ENCODE results near the gene MBOAT7. TPM values are rescaled to one million over a fixed set of nuclear protein-coding genes. Genes with fewer than 3 reads are reported as not detected.

Gene MBOAT7
- total RNA-seq, 2 donors from 2014 or later = 56.8 to 97.2 TPM

DNA sequence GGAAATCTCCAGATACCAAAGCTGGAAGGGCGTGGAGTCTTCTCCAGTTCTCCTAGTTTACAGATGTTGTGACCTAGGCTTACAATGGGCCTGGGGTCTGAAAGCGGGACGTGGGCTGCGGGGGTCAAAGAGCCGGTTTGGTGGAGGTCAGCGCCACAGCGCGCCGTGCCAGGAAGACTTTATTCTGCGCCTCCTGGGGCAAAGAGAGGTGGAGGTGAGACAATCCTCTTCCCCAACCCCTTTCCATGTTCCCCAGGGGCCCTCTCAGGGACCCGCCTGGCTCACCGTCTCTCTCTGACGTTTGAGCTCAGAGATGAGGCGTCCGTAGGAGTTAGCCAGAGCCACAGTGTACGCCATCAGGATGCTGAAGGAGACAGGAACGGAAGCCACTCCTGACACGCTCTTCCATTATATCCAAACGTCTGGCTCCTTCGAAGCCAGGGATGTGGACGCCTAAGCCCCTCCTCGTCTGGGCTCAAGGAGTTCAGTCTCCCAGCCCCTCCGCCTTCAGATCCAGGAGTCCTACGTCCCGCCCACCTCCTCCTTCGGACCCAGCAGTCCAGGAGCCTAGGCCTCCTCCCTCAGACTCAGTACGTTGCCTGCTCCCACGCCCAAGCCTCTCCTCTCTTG is 29.1 kb downstream of the MBOAT7 start:
- Mint-ChIP-seq H3K9me3 (no peaks in the 10 kb centered on the region), H3K27ac (peak overlapping the region; percentile 93 to 99), H3K36me3 (peaks cover 9 to 10% of the 10 kb centered on the region in 2 donors)
- DNase-seq (ENCODE audit: low spot score in 2 of 2) (no peak), ATAC-seq (no peak)

- DNase-seq (ENCODE audit: low spot score in 2 of 2) (peak; percentile 96 to 99), ATAC-seq (peak; percentile 92 to 94)
- Mint-ChIP-seq H3K27ac (peak within 1 kb of the TSS; percentile 93 to 99), H3K9me3 (no peaks in the 10 kb centered on the region), H3K36me3 (peaks cover 12 to 15% of the 10 kb centered on the region in 2 donors)
These were observed 29.8 kb downstream of the MBOAT7 start, which contains the start of gene LENG1 for GRCh38 chr19:54159352-54160181. LENG1 (minus strand) TSS chr19:54159721; CDS start chr19:54159695, 26 bp downstream.

GRCh38 chr19:54158812-54159351 is 30.5 kb downstream of the MBOAT7 start:
- Mint-ChIP-seq H3K9me3 (no peaks in the 10 kb centered on the region), H3K36me3 (peaks cover 15 to 21% of the 10 kb centered on the region in 2 donors), H3K27ac (peak overlapping the region; percentile 93)
- ATAC-seq (no peak), DNase-seq (ENCODE audit: low spot score in 2 of 2) (peak in 1 of 2 donors; percentile 41)

DNA sequence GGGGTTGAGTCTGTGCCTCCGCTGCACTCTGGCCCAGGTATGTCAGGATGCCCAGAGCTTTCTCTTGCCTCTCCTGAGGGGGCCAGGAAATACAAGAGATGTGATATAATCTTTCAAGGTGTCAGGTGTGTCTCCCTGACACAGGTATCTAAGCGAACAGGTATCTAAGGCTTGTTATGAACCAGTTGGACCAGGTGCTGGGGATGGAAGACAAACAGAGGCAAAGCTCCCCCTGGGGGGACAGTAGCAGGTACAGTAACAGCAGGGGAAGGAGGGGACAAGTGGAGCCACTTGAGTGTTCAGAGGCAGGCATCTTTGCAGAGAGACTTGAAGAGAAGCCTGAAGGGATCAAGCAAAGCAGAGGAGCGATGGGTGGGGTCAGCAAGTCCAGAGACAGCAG is 32.4 kb downstream of the MBOAT7 start:
- Mint-ChIP-seq H3K9me3 (no peaks in the 10 kb centered on the region), H3K27ac (peak overlapping the region; percentile 67 to 93), H3K36me3 (peaks cover 15 to 30% of the 10 kb centered on the region in 2 donors)
- DNase-seq (ENCODE audit: low spot score in 2 of 2) (no peak), ATAC-seq (no peak)

DNA sequence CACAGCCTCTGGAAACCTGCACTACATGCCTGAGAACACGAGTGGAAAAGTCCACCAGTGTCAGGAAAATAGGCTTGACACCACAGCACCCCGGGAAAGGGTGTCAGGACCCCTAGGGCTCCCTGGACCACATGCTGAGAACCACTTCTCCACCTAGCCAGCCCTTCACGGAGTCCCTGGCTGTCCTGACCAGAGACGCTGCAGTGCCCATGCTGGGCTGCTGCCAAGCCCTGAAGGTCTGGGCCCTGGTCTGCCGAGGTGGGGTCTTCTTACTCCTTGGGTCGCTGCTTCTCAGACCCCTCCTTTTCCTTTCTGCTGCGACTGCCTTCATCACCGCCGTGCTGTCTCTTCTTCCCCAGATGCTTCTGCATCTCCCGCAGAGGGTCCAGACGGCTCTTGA is 32.9 kb downstream of the MBOAT7 start:
- H3K27ac Mint-ChIP-seq = peak overlapping the region; percentile 67 to 93
- H3K9me3 Mint-ChIP-seq = no peaks in the 10 kb centered on the region
- DNase-seq (ENCODE audit: low spot score in 2 of 2) (no peak), ATAC-seq (no peak)
- peaks cover 15 to 30% of the 10 kb centered on the region in 2 donors for H3K36me3 Mint-ChIP-seq

GRCh38 chr19:54155694-54156093 is 33.7 kb downstream of the MBOAT7 start:
- Mint-ChIP-seq H3K9me3 (no peaks in the 10 kb centered on the region), H3K36me3 (peaks cover 15 to 27% of the 10 kb centered on the region in 2 donors), H3K27ac (peak overlapping the region in 1 of 2 donors; percentile 72)
- DNase-seq (ENCODE audit: low spot score in 2 of 2) (no peak), ATAC-seq (no peak)

DNA sequence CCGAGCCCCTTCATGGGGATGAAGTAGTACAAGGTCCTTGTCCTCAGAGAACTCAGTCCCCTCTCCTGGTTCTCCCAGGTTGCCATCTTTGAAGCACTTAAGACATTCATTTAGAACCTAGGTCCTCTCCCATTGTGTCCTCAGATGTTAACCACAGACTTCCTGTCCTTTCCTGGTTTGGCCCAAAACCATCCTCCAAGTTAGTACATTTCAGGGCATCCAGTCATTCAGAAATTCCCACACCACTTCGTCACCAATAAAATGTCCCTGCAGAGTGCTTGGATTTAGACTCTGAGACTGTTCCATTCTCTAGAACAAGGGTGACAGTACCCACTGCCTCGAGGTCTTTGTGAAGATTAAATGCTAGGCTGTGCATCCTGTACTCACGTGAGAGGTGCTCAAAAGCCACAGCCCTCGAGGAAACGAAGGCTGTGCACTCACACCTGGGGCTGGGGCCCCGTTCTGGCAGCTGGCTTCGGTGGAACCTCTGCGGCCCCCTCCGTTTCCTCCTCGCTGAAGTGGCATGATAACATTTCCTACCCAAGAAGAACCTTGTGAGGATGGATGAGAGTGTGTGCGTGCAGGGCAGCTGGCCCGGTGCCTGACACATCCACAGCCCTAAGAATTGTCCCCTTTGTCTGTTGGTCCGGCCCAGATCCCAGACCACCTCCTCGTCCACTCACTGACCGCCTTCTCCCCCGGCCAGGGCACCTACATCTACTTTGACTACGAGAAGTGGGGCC is 34.6 kb downstream of the MBOAT7 start:
- H3K9me3 Mint-ChIP-seq = no peaks in the 10 kb centered on the region
- peak overlapping the region; percentile 68 to 70 for H3K27ac Mint-ChIP-seq
- no peak for DNase-seq (ENCODE audit: low spot score in 2 of 2)
- no peak for ATAC-seq
- H3K36me3 Mint-ChIP-seq = peaks cover 15 to 24% of the 10 kb centered on the region in 2 donors

DNA sequence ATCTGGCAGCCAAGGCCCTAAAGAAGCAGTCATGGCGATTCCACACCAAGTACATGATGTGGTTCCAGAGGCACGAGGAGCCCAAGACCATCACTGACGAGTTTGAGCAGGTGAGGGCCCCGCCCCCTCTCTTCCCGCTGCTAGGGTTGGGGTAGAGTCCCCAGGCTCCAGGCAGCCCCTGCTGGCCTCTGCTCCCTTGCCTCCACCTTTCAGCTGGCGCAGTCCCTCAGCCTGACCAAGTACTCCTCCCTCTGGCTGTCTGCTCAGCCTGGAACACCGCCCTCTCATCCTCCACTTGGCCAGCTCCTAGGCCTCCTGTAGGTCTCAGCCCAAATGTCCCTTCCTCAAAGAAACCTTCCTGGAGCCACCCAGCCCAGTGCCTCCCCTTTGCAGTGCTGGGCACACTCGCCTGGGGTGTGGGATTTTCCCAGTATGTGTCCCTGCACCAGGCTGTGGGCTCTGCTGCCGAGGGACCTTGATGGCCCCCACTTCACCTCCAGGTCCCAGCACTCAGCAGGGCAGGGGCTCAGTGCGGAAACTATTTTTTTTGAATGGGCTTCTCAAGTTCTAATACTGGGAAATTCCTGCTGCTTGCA is 35.6 kb downstream of the MBOAT7 start:
- DNase-seq (ENCODE audit: low spot score in 2 of 2) (no peak), ATAC-seq (no peak)
- Mint-ChIP-seq H3K36me3 (peaks cover 12 to 24% of the 10 kb centered on the region in 2 donors), H3K27ac (peak overlapping the region; percentile 52 to 70), H3K9me3 (no peaks in the 10 kb centered on the region)

- Mint-ChIP-seq H3K36me3 (peaks cover 12 to 24% of the 10 kb centered on the region in 2 donors), H3K27ac (peak overlapping the region in 1 of 2 donors; percentile 38), H3K9me3 (no peaks in the 10 kb centered on the region)
- no peak for ATAC-seq
- no peak for DNase-seq (ENCODE audit: low spot score in 2 of 2)
These were observed 36.4 kb downstream of the MBOAT7 start for GRCh38 chr19:54152878-54153524.

- peaks cover 12 to 24% of the 10 kb centered on the region in 2 donors for H3K36me3 Mint-ChIP-seq
- ATAC-seq (no peak), DNase-seq (ENCODE audit: low spot score in 2 of 2) (no peak)
- no peak overlapping the region for H3K27ac Mint-ChIP-seq
- no peaks in the 10 kb centered on the region for H3K9me3 Mint-ChIP-seq
These were observed 37.1 kb downstream of the MBOAT7 start for GRCh38 chr19:54152267-54152666.

DNA sequence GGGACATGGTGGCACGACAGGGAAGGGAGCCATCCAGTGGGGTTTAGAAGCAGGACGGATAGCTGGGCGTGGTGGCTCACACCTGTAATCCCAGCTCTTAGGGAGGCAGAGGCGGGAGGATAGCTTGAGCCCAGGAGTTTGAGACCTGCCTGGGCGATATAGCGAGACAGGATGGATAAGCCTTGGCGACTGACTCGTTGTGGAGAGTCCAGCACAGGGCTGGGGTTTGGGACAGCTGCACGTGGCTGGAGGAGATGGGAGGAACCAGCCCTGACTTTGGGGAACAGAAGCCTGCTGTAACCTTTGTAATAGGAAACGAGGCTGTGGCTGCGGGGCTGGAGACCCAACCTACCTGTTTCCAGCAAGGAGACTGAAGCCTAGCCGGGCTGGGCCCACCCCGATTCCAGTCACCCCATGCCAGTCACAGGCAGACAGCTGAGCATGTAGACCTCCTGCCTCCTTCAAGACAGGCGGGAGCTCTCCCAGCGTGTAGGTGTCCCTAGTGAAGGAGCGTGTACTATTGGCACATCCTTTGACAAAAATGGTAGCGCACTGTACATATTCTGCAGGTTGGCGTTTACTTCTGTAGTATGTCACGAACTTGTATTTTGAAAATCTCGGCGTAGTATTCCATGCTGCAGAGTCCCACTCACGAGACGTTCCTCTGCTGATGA is 37.9 kb downstream of the MBOAT7 start:
- ATAC-seq = no peak
- no peaks in the 10 kb centered on the region for H3K9me3 Mint-ChIP-seq
- H3K36me3 Mint-ChIP-seq = peaks cover 7 to 29% of the 10 kb centered on the region in 2 donors
- DNase-seq (ENCODE audit: low spot score in 2 of 2) = no peak
- peak overlapping the region in 1 of 2 donors; percentile 64 for H3K27ac Mint-ChIP-seq

DNA sequence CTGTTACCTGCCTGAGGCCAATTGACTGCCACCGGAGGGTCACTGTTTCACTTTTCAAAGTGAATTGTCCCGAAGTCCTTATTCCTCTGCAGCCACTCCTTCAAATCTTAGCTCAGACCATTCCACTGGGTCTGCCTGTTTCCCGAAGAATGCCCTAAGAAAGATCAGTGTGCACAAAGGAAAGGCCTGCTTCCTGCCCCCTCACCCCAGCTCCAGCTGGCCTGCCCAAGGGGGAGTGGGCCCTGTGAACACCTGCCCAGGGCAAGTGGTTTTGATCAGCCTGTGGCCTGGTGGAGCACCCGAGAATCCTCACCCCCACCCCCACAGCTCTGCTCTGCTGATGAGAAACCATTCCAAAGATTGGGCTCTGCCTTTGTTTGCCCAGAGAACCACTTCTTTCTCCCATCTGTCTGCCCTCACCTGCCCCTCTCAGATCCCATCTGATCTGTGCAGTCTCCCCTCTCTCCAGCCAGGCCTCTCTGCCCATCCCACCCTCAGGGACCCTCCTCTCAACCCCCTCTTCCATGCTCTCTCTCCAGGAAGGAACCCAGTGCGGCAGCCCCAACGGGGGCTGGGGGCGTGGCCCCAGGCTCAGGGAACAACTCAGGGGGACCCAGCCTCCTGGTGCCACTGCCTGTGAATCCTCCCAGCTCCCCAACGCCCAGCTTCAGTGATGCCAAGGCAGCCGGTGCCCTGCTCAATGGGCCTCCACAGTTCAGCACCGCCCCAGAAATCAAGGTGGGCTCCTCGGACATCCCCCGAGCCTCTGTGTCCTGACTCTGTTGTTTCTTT is 40.2 kb downstream of the MBOAT7 start:
- Mint-ChIP-seq H3K27ac (peak overlapping the region; percentile 25 to 90), H3K36me3 (peaks cover 0 to 28% of the 10 kb centered on the region in 2 donors), H3K9me3 (no peaks in the 10 kb centered on the region)
- no peak for DNase-seq (ENCODE audit: low spot score in 2 of 2)
- ATAC-seq = no peak

DNA sequence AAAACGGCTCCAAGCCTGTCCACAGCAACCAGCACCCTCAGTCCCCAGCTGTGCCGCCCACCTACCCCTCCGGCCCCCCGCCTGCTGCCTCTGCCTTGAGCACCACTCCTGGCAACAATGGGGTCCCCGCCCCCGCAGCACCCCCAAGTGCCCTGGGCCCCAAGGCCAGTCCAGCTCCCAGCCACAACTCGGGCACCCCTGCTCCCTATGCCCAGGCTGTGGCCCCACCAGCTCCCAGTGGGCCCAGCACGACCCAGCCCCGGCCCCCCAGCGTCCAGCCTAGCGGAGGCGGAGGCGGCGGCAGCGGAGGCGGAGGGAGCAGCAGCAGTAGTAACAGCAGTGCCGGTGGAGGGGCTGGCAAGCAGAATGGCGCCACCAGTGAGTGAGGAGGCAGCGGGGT is 41.2 kb downstream of the MBOAT7 start:
- DNase-seq (ENCODE audit: low spot score in 2 of 2) (no peak), ATAC-seq (no peak)
- Mint-ChIP-seq H3K36me3 (peaks cover 0 to 28% of the 10 kb centered on the region in 2 donors), H3K27ac (no peak overlapping the region), H3K9me3 (no peaks in the 10 kb centered on the region)

DNA sequence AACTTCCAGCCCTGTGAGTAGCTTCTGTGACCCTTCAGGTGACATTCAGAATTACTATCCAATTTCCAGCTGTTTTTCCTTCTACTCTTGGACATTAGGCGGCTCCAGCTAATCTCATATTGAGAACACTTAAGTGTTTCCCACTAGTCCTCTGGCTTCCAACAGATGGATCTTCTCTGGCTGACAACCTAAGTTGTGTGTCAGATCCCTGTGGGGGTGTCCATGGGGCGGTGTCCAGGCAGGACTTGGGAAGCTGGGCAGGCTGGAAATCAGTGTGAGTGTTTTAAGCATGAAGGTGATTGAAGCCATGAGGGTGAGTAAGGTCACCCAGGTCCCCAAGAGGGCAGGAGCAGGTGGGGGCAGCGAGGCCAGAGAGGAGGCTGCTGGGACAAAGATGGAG is 41.7 kb downstream of the MBOAT7 start:
- Mint-ChIP-seq H3K27ac (peak overlapping the region in 1 of 2 donors; percentile 33), H3K36me3 (peaks cover 0 to 27% of the 10 kb centered on the region in 2 donors), H3K9me3 (no peaks in the 10 kb centered on the region)
- ATAC-seq = no peak
- DNase-seq (ENCODE audit: low spot score in 2 of 2) = no peak

Data from activated naive CD4-positive, alpha-beta T cell treated with anti-CD3 and anti-CD28 coated beads, Interleukin-2, amount 50 U/mL, for 72 hours (primary cell).